SJSA1 (cell line): ENCODE measurements around the gene ACER2. TPM values are rescaled to one million over a fixed set of nuclear protein-coding genes. Genes with fewer than 3 reads are reported as not detected.
"Not testable (repeated sequence)": the region's sequence is repeated elsewhere in the genome, so short reads cannot be mapped to it uniquely, and the experiment has no call there.

Experiments used
- DNase-seq, 2 experiments: peaks; one replicate each; pipeline ENCODE4 v3.0.0-alpha.2; 2015 to 2020; ENCODE audit warnings: low spot score in 2 of 2, low read depth in 1 of 2
- H3K27ac ChIP-seq: fragments of 250-450 bp; sonication (Bioruptor Pico); 2 replicates; pipeline ENCODE4 v1.5.1; 2020; ENCODE audit warnings: mild to moderate bottlenecking, moderate library complexity
- H3K27me3 ChIP-seq: fragments of 250-450 bp; sonication (Bioruptor Pico); replicated peaks from 2 replicates; pipeline ENCODE4 v1.5.1; 2020; ENCODE audit warnings: mild to moderate bottlenecking, moderate library complexity
- H3K36me3 ChIP-seq: fragments of 250-450 bp; sonication (Bioruptor Pico); 2 replicates; pipeline ENCODE4 v1.5.1; 2020; ENCODE audit warnings: mild to moderate bottlenecking
- H3K4me1 ChIP-seq: fragments of 250-450 bp; sonication (Bioruptor Pico); replicated peaks from 2 replicates; pipeline ENCODE4 v1.6.1; 2021; ENCODE audit warnings: mild to moderate bottlenecking
- H3K4me3 ChIP-seq: fragments of 250-450 bp; sonication (Bioruptor Pico); 2 replicates; pipeline ENCODE4 v1.5.1; 2020; ENCODE audit warnings: mild to moderate bottlenecking
- H3K9me3 ChIP-seq: fragments of 250-450 bp; sonication (Bioruptor Pico); replicated peaks from 2 replicates; pipeline ENCODE4 v1.5.1; 2020; ENCODE audit warnings: mild to moderate bottlenecking
- total RNA-seq: library from RNA; depleted of rRNA; stranded (reverse); fragments of >200 nt; shearing (Covaris generic); gene quantifications from 2 replicates; pipeline ENCODE4 v1.2.3, GENCODE V29; 2014

The ACER2 gene
- total RNA-seq, 1 experiment from 2014 or later, result 0.82 TPM

DNA sequence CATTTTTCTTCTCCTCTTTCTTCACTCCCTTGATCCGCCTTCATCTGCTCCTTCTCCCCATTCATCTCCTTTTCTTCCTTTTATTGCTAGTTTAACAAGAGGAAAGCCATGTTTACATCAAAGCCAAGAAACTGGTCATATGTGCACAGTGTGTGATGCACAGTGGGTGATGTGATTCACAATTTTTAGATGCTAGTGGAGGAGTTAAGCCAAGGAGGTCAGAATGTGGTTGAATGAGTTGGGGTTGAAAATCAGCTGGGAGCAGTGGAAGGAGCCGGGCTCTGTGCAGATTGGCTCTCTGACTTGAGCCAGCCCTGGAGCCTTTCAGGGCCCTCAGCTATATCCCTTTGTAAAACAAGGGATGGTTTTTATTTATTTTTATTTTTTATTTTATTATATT, 7.3 kb downstream of the ACER2 start:
- Histone ChIP-seq H3K27ac (no peak overlapping the region), H3K4me3 (no peak overlapping the region), H3K4me1 (no peaks in the 10 kb centered on the region), H3K36me3 (no peaks in the 10 kb centered on the region), H3K27me3 (no peaks in the 10 kb centered on the region), H3K9me3 (no peaks in the 10 kb centered on the region)
- no peak for DNase-seq

DNA sequence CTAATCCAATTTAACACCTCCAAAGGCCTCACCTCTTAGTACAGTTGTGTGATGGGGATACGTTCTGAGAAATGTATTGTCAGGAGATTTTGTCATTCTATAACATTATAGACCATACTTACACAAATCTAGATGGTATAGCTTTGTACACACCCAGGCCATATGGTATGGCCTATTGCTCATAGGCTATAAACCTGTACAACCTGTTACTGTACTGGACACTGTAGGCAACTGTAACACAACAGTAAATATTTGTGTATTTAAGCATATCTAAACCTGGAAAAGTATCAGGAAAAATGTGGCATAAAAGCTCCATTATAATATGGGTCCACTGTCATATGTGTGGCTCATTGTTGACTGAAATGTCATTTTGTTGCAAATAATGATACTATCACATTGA, 12.1 kb downstream of the ACER2 start:
- Histone ChIP-seq H3K9me3 (no peaks in the 10 kb centered on the region), H3K36me3 (no peaks in the 10 kb centered on the region), H3K4me1 (no peaks in the 10 kb centered on the region), H3K27ac (no peak overlapping the region), H3K4me3 (no peak overlapping the region), H3K27me3 (no peaks in the 10 kb centered on the region)
- DNase-seq, result no peak

DNA sequence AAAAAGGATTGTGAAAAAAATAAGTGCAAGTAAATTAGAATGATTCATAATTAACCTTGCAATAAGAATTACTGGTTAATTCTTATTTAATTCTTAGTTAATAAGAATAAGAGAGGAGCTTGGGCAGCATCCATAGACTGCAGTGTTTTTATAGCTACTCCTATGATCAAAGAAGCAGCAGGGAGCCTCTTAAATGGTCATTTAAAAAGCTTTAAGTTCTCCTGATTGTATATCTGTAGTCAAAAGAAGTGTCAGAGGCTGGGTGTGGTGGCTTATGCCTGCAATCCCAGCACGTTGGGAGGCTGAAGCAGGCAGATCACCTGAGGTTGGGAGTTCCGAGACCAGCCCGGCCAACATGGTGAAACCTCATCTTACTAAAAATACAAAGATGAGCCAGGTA, 14.4 kb downstream of the ACER2 start:
- Histone ChIP-seq H3K36me3 (no peaks in the 10 kb centered on the region), H3K4me3 (no peak overlapping the region), H3K4me1 (no peaks in the 10 kb centered on the region), H3K27ac (no peak overlapping the region), H3K27me3 (no peaks in the 10 kb centered on the region), H3K9me3 (no peaks in the 10 kb centered on the region)
- no peak for DNase-seq

DNA sequence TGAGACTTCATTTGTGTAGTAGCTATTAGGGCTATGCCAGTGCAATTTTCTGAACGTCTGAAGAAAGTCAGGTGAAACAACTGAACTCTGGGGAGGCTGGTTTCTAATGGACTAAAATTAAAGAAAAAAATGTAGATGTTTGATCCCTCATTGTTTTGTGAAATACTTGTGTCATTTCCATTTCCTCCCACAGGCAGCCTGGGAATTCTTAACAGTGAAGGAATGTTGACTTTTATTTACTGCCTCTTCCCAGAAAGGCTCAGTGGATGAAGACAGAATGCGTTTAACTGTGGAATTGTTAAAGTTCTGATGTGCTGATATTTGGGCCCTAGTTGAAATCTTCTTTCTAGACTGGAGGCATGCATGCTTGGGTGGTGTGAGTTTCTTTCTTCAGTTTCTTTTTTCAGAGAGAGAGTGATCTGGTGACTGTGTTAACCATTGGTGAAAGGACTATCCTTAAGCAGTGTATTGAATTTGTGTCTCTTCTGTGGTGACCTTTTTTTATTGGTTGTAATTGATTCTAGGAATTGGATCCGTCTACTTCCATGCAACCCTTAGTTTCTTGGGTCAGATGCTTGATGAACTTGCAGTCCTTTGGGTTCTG, 15.5 kb downstream of the ACER2 start:
- Histone ChIP-seq H3K27ac (no peak overlapping the region), H3K27me3 (no peaks in the 10 kb centered on the region), H3K36me3 (no peaks in the 10 kb centered on the region), H3K4me1 (no peaks in the 10 kb centered on the region), H3K4me3 (no peak overlapping the region), H3K9me3 (no peaks in the 10 kb centered on the region)
- no peak for DNase-seq

DNA sequence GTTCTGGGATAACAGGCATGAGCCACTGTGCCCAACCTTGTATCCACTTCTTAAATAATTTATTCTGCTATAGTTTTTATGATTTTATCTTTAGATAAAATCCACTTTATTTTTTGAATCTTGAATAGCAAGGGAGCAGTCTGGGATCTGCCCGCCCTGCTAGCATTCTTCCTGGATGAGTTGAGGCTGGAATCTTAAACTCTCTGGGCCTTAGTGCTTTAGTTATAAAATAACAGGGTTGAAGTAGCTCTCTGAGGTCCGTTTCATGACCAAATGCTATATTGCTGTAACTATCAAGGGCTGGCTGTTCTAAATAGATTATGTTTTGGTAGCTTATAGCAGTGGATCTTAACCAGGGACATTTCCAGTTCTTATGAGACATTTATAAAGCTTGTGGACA, 20.8 kb downstream of the ACER2 start:
- no peaks in the 10 kb centered on the region for H3K36me3 ChIP-seq
- no peak for DNase-seq
- no peak overlapping the region for H3K27ac ChIP-seq
- H3K4me1 ChIP-seq, result no peaks in the 10 kb centered on the region
- H3K9me3 ChIP-seq, result no peaks in the 10 kb centered on the region
- no peaks in the 10 kb centered on the region for H3K27me3 ChIP-seq
- no peak overlapping the region for H3K4me3 ChIP-seq

DNA sequence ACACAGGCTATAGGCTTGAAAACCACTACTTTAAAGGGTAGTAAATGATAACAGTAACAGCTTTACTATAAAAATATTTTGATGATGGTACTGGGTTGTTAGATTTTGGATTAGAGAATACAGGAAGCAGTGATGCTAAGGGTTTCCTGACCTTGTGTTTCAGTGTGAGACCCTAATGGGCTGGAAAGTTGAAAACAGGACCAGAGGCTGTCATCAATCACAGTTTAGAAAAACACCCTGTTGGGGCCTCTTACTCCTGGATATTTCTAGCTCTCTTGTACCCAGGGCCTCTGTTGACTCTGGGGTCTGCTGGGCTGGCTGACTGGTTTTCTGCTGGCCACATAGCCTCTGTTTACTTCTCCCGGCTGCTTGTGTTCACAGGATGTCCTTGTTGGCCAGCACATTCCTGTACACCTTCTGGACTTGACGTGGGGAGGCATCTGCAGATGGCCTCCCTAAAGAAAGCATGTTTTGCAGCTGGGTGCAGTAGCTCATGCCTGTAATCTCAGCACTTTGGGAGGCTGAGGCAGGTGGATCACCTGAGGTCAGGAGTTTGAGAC, 21.5 kb downstream of the ACER2 start:
- DNase-seq, result no peak
- H3K27ac ChIP-seq, result no peak overlapping the region
- no peaks in the 10 kb centered on the region for H3K4me1 ChIP-seq
- H3K27me3 ChIP-seq, result no peaks in the 10 kb centered on the region
- no peaks in the 10 kb centered on the region for H3K9me3 ChIP-seq
- H3K4me3 ChIP-seq, result no peak overlapping the region
- H3K36me3 ChIP-seq, result no peaks in the 10 kb centered on the region

DNA sequence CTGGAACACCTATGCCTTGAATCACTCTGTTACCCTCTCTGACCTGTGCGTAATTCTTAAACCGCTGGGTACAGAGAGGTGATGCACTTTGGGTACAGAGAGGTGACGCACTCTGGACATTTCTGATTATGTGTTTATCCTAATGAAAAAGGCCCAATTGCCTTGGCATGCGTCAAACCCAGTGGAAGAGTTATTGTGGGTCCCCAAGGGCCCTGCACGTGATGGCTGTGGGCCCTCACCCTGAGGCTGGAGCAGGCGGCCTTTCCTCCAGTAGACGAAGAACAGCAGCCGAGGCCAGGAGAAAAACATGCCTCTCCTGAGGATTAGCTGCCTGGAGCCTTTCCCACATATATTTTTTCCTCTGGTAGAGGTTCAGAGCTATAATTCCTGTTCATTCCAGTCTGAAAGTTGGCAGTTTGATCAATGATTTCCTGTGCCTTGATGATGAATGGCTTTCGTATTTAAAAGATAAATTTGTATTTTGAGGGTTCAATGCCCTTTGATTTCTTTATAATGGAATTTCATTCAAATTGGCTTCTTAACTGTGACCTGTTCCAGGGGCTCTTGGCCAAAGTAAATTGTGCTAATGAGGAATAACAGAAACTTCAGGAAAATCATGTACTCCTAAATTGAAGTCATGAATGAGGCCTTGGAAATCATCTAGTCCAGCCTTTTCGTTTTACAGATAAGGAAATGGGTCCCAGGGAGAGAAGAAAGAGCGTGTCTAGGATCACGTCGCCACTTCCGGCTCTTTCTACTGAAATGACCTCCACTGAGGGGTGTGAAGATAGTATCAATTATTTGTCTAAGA, 22.8 kb downstream of the ACER2 start:
- no peaks in the 10 kb centered on the region for H3K4me1 ChIP-seq
- H3K4me3 ChIP-seq, result no peak overlapping the region
- H3K36me3 ChIP-seq, result no peaks in the 10 kb centered on the region
- DNase-seq, result no peak
- H3K27me3 ChIP-seq, result no peaks in the 10 kb centered on the region
- H3K9me3 ChIP-seq, result no peaks in the 10 kb centered on the region
- H3K27ac ChIP-seq, result no peak overlapping the region

DNA sequence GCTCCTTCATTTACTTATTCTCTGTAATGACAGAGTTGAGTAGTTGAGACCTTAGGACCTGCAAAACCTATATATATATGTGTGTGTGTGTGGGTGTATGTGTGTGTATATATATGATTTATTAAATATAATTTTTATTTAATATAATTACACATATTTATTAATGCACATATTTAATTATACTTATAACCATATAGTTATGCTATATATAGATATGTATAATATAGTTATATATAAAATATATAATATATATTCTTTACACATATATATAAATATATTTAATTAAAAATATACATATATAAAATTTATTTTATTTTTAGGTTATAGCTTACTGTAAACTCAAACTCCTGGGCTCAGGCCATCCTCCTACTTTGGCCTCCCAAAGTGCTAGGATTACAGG, 23.7 kb downstream of the ACER2 start:
- no peak for DNase-seq
- H3K27ac ChIP-seq, result no peak overlapping the region
- no peaks in the 10 kb centered on the region for H3K36me3 ChIP-seq
- no peak overlapping the region for H3K4me3 ChIP-seq
- H3K4me1 ChIP-seq, result no peaks in the 10 kb centered on the region
- no peaks in the 10 kb centered on the region for H3K27me3 ChIP-seq
- H3K9me3 ChIP-seq, result no peaks in the 10 kb centered on the region

DNA sequence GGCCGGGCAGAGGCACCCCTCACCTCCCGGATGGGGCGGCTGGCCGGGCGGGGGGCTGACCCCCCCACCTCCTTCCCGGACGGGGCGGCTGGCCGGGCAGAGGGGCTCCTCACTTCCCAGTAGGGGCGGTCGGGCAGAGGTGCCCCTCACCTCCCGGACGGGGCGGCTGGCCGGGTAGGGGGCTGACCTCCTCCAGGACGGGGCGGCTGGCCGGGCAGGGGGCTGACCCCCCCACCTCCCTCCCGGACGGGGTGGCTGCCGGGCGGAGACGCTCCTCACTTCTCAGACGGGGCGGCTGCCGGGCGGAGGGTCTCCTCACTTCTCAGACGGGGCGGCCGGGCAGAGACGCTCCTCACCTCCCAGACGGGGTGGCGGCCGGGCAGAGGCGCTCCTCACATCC, 24.9 kb downstream of the ACER2 start:
- H3K36me3 ChIP-seq, H3K9me3 ChIP-seq, DNase-seq, H3K4me3 ChIP-seq, H3K27me3 ChIP-seq, H3K4me1 ChIP-seq, H3K27ac ChIP-seq: not testable (repeated sequence)

DNA sequence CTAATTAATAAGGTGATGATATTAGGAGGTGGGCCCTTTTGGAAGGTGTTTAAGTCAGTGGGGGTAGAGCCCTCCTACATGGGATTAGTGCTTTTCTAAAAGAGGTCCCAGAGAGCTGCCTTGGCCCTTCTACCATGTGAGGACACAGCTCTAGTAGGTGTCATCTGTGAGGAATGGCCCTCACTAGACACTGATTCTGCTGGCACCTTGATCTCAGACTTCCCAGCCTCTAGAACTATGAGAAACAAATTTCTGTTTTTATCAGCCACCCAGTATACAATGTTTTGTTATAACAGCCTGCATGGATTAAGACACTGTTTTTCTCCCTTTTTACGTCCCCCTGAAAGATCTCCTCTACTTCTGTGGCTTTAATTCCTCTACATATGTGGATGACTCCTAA, 31.6 kb downstream of the ACER2 start:
- H3K9me3 ChIP-seq, result no peaks in the 10 kb centered on the region
- no peaks in the 10 kb centered on the region for H3K27me3 ChIP-seq
- no peaks in the 10 kb centered on the region for H3K4me1 ChIP-seq
- no peak overlapping the region for H3K4me3 ChIP-seq
- DNase-seq, result no peak
- no peak overlapping the region for H3K27ac ChIP-seq
- no peaks in the 10 kb centered on the region for H3K36me3 ChIP-seq

DNA sequence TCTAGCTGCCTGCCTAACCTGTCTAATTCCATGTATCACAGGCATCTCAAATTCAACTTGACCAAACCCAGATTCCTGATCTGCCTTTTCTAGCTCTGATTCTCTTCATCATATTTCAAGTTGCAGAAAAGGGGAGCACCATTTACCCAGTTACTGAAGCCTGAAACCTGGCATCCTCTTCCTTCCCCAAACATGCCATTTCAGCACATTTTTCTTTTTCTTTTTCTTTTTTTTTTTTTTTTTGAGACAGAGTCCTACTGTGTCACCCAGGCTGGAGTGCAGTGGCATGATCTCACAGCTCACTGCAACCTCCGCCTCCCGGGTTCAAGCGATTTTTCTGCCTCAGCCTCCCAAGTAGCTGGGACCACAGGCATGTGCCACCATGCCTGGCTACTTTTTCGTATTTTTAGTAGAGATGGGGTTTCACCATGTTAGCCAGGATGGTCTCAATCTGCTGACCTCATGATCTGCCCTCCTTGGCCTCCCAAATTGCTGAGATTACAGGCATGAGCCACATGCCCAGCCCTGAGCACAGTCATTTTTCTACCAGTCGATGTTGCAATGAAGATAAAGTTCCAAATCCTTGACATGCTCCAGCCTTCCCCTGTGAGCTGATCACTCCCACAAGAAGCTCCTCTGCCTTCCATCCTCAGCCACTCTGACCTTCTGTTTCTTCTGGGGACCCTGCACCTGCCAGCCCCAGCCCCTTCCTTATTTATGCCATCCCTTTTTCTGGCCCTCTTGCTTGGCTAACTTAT, 32.2 kb downstream of the ACER2 start:
- DNase-seq, result no peak
- no peaks in the 10 kb centered on the region for H3K4me1 ChIP-seq

DNA sequence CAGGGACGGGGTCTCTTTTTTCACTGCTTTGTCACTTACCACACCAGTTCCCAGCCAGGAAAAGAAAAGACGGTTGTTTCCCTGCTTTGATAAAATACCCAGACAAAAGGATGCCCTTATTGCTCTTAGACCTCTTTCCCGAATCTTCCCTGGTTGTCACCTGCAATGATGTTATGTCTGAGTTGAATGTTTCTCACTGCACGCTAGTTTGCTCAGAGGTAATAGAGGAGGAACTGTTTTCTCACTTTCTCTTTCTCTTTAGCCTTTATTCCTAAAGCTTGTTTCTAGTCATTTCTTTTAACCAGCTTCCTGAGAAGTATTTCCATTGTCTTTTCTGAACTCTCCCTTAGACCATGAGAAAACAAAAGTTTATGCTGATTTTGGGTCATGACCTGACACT, 32.9 kb downstream of the ACER2 start:
- no peaks in the 10 kb centered on the region for H3K27me3 ChIP-seq
- no peaks in the 10 kb centered on the region for H3K36me3 ChIP-seq
- H3K9me3 ChIP-seq, result no peaks in the 10 kb centered on the region
- no peak for DNase-seq
- H3K27ac ChIP-seq, result no peak overlapping the region
- H3K4me3 ChIP-seq, result no peak overlapping the region
- H3K4me1 ChIP-seq, result no peaks in the 10 kb centered on the region

More for the DNA sequence above, 32.2 kb downstream of the ACER2 start:
- Histone ChIP-seq H3K36me3 (no peaks in the 10 kb centered on the region), H3K4me3 (no peak overlapping the region), H3K27ac (no peak overlapping the region), H3K27me3 (no peaks in the 10 kb centered on the region), H3K9me3 (no peaks in the 10 kb centered on the region)

DNA sequence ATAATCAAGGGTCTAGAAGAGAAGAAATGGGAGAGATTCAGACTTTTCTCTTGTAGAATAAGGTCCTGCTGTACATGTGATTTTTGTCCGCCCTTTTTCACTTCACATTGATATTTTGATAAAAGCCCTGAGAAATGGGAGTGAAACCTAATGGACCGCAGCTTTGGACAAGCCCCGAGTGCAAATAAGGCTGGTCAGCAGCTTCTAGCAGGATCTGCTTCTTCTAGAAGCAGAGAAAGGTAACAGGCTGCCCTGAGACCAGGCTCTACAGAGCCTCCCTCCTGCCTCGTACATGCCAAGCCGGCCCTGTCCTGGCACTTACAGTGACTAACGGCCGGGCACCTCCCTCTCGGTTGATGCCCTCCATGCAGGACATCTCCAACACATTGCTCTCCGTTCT, 33.4 kb downstream of the ACER2 start:
- Histone ChIP-seq H3K27me3 (no peaks in the 10 kb centered on the region), H3K4me3 (no peak overlapping the region), H3K27ac (no peak overlapping the region), H3K9me3 (no peaks in the 10 kb centered on the region), H3K4me1 (no peaks in the 10 kb centered on the region), H3K36me3 (no peaks in the 10 kb centered on the region)
- DNase-seq, result no peak

DNA sequence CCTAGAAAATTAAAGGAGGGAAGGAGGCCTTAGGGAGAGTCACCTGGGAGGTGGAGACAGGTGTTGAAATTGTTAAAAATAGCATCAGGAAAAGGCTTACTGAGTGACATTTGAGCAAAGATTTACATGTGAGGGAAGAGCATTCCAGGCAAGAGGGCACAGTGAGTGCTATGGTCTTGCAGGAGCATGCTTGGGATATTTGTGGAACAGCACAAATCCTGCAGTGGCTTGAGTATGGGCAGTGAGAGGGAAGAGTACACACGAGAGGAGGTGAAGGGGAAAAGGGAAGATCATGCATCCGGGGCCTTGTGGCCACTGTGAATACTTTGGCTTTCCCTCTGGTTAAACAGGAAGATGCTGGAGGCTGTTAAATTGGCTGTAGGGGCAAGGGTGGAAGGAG, 36.6 kb downstream of the ACER2 start:
- Histone ChIP-seq H3K27me3 (no peaks in the 10 kb centered on the region), H3K4me1 (no peaks in the 10 kb centered on the region), H3K27ac (no peak overlapping the region), H3K4me3 (no peak overlapping the region), H3K9me3 (no peaks in the 10 kb centered on the region), H3K36me3 (no peaks in the 10 kb centered on the region)
- DNase-seq, result no peak
